Measurements from ENCODE around the gene TBC1D3G. TPM values are rescaled to one million over a fixed set of nuclear protein-coding genes. Genes with fewer than 3 reads are reported as not detected.

Gene TBC1D3G
- total RNA-seq, result not detected in 2 replicates

GRCh38 chr17:36323584-36323983, at the start of gene TBC1D3G:
TBC1D3G (plus strand) TSS chr17:36323884; CDS start chr17:36325412, 1,528 bp downstream.

Other genes with a start within 250 kb of the TBC1D3G start
- not detected in 2 replicates for gene CCL3, start 233.7 kb upstream of the TBC1D3G start, total RNA-seq
- gene CCL4, start 220.1 kb upstream of the TBC1D3G start, total RNA-seq, result not detected in 2 replicates
- 1.0 and 1.3 TPM in 2 replicates for gene TBC1D3B, start 147.2 kb upstream of the TBC1D3G start, total RNA-seq
- gene CCL3L1, start 127.1 kb upstream of the TBC1D3G start, total RNA-seq, result not detected in 2 replicates
- gene CCL4L2, start 112.8 kb upstream of the TBC1D3G start, total RNA-seq, result 0.14 and 0.18 TPM in 2 replicates
- 0.09 and 0.28 TPM in 2 replicates for gene TBC1D3I, start 59.3 kb upstream of the TBC1D3G start, total RNA-seq
- gene TBC1D3H, start 64.6 kb downstream of the TBC1D3G start, total RNA-seq, result not detected in 2 replicates
- 23.7 and 26.3 TPM in 2 replicates for gene ZNHIT3, start 162.8 kb downstream of the TBC1D3G start, total RNA-seq
- 27.4 and 28.0 TPM in 2 replicates for gene MYO19, start 211.0 kb downstream of the TBC1D3G start, total RNA-seq
- 2.3 and 2.9 TPM in 2 replicates for gene PIGW, start 211.1 kb downstream of the TBC1D3G start, total RNA-seq
- 67.4 and 69.3 TPM in 2 replicates for gene GGNBP2, start 221.0 kb downstream of the TBC1D3G start, total RNA-seq

Measured in smooth muscle cell of bladder (primary cell).